Naive thymus-derived CD4-positive, alpha-beta T cell (primary cell): ENCODE data around the gene INAVA. TPM values are rescaled to one million over a fixed set of nuclear protein-coding genes. Genes with fewer than 3 reads are reported as not detected.

ENCODE experiments used
- ATAC-seq: fragments of 150-1000 bp; cut with Tn5 transposase; 2 replicates; pipeline ENCODE4 v1.10.0; 2021; ENCODE audit warnings: mild to moderate bottlenecking, moderate library complexity
- CTCF ChIA-PET: fragments of 350-600 bp; sonication (Branson Sonifier 250); formaldehyde crosslinking; loops from one replicate; lab custom pipeline; 2021; ENCODE audit warnings: antibody characterized with exemption; lab: Charles Lee
- POLR2A ChIA-PET: fragments of 350-600 bp; sonication (Branson Sonifier 250); formaldehyde crosslinking; loops from one replicate; lab custom pipeline; 2021; ENCODE audit warnings: antibody characterized with exemption, inconsistent platforms; lab: Charles Lee
- DNase-seq, 9 donors: peaks; one replicate each; pipeline versions ENCODE4 v3.0.0 to v3.0.0-alpha.2; 2020 to 2022; ENCODE audit warnings: mixed read lengths in 1 of 9
- H3K27ac ChIP-seq: one replicate; pipeline ENCODE4 v1.7.0; 2013; ENCODE audit warnings: mild to moderate bottlenecking, low read depth, low read length, moderate library complexity
- H3K27me3 ChIP-seq, 2 donors: one replicate each; pipeline ENCODE4 v1.7.0; 2013; ENCODE audit warnings: low read length in 2 of 2, mild to moderate bottlenecking in 2 of 2, moderate library complexity in 2 of 2; ENCODE audit not compliant: control insufficient read depth in 2 of 2, insufficient read depth in 2 of 2
- H3K36me3 ChIP-seq, 3 experiments: 1 replicate in 2 of 3; 2 replicates in 1 of 3; pipeline ENCODE4 v1.7.0; 2013; ENCODE audit warnings: low read length in 3 of 3, mild to moderate bottlenecking in 3 of 3, moderate library complexity in 1 of 3; ENCODE audit not compliant: insufficient read depth in 3 of 3, control insufficient read depth in 2 of 3
- H3K4me1 ChIP-seq, 2 donors: one replicate each; pipeline ENCODE4 v1.7.0; 2013; ENCODE audit warnings: low read length in 2 of 2, mild to moderate bottlenecking in 2 of 2, moderate library complexity in 1 of 2; ENCODE audit not compliant: control insufficient read depth in 2 of 2, insufficient read depth in 2 of 2
- H3K4me3 ChIP-seq: 2 replicates; pipeline ENCODE4 v1.7.0; 2013; ENCODE audit warnings: mild to moderate bottlenecking, low read length
- H3K9me3 ChIP-seq, 3 experiments: 1 replicate in 2 of 3; 2 replicates in 1 of 3; pipeline ENCODE4 v1.7.0; 2013; ENCODE audit warnings: low read length in 3 of 3; ENCODE audit not compliant: control insufficient read depth in 2 of 3
- H3K27ac Mint-ChIP-seq, 9 donors: one replicate each; pipeline ENCODE4 v1.8.0; 2020 to 2022; ENCODE audit warnings: mixed read lengths in 9 of 9, mild to moderate bottlenecking in 8 of 9, moderate library complexity in 5 of 9, inconsistent platforms in 2 of 9
- H3K27me3 Mint-ChIP-seq, 5 donors: one replicate each; pipeline ENCODE4 v1.8.0; 2021 to 2022; ENCODE audit warnings: mixed read lengths in 5 of 5, mild to moderate bottlenecking in 1 of 5
- H3K36me3 Mint-ChIP-seq, 5 donors: one replicate each; pipeline ENCODE4 v1.8.0; 2020 to 2022; ENCODE audit warnings: mixed read lengths in 5 of 5, mild to moderate bottlenecking in 3 of 5, inconsistent platforms in 1 of 5
- H3K4me1 Mint-ChIP-seq, 7 donors: one replicate each; pipeline ENCODE4 v1.8.0; 2020 to 2022; ENCODE audit warnings: mixed read lengths in 7 of 7, mild to moderate bottlenecking in 3 of 7, inconsistent platforms in 1 of 7
- H3K4me3 Mint-ChIP-seq, 10 donors: one replicate each; pipeline ENCODE4 v1.8.0; 2020 to 2022; ENCODE audit warnings: mild to moderate bottlenecking in 10 of 10, mixed read lengths in 10 of 10, moderate library complexity in 6 of 10, inconsistent platforms in 2 of 10
- H3K9me3 Mint-ChIP-seq, 11 donors: one replicate each; pipeline ENCODE4 v1.8.0; 2020 to 2022; ENCODE audit warnings: mixed read lengths in 11 of 11, mild to moderate bottlenecking in 4 of 11, inconsistent platforms in 1 of 11, moderate library complexity in 1 of 11
- intact Hi-C, 2 donors: fragments of 100-400 bp; cut with micrococcal nuclease; formaldehyde crosslinking; loops; one replicate each; pipeline ENCODE4 v1.15.1; 2023
- polyA plus RNA-seq, 2 donors: library from polyadenylated mRNA; unstranded; fragments of 300-500 nt; fragmentation: Illumina TruSeq; gene quantifications; one replicate each; pipeline ENCODE4 v1.2.3, GENCODE V29; 2021
- total RNA-seq, 6 experiments: library from RNA in 5 of 6; stranded (reverse) in 5 of 6; gene quantifications; 1 replicate in 5 of 6; 2 replicates in 1 of 6; pipeline ENCODE4 v1.2.3 and lab custom pipeline; 2021 to 2026

The INAVA gene
- total and polyA plus RNA-seq, 7 experiments from 2014 or later = 0.51 TPM; not detected in 6

- Mint-ChIP-seq H3K4me3 (peak overlapping the region in 4 of 10 donors; percentile 3 to 68 (median 23)), H3K36me3 (no peaks in the 10 kb centered on the region), H3K9me3 (no peaks in the 10 kb centered on the region), H3K27me3 (peaks cover 24 to 73% (median 30%) of the 10 kb centered on the region in 5 donors), H3K27ac (no peak overlapping the region), H3K4me1 (peaks cover 6 to 52% (median 33%) of the 10 kb centered on the region in 7 donors)
- Histone ChIP-seq H3K4me3 (no peak overlapping the region), H3K36me3 (no peaks in the 10 kb centered on the region), H3K27ac (no peak overlapping the region), H3K4me1 (peaks cover 25% of the 10 kb centered on the region in 2 donors), H3K9me3 (no peaks in the 10 kb centered on the region), H3K27me3 (no peaks in the 10 kb centered on the region)
- POLR2A ChIA-PET = no interaction called here
- CTCF ChIA-PET = no interaction called here
- no peak for DNase-seq
- no peak for ATAC-seq
- intact Hi-C loops = no loop called here
Measured at GRCh38 chr1:200875416-200875815, 19.3 kb upstream of the INAVA start.

GRCh38 chr1:200877010-200877409 lies 17.7 kb upstream of the INAVA start:
- H3K4me1 Mint-ChIP-seq = peaks cover 6 to 43% (median 30%) of the 10 kb centered on the region in 7 donors
- H3K36me3 Mint-ChIP-seq = no peaks in the 10 kb centered on the region
- H3K9me3 ChIP-seq = no peaks in the 10 kb centered on the region
- no peak overlapping the region for H3K27ac ChIP-seq
- intact Hi-C loops = no loop called here
- ChIA-PET POLR2A (interaction anchor here (0.6 to 1.1 kb wide), 2 partner anchors 9 to 637 kb away, joined by 3 to 5 read pairs; no protein-coding TSS in a partner anchor), CTCF (interaction anchor here (0.6 kb wide), 2 partner anchors 14 to 320 kb away, joined by 3 to 6 read pairs; no protein-coding TSS in a partner anchor)
- H3K4me3 Mint-ChIP-seq = peak overlapping the region in 3 of 10 donors; percentile 16 to 52 (median 34)
- ATAC-seq = no peak
- no peaks in the 10 kb centered on the region for H3K27me3 ChIP-seq
- DNase-seq = no peak
- no peaks in the 10 kb centered on the region for H3K9me3 Mint-ChIP-seq
- H3K4me1 ChIP-seq = peaks cover 13 to 25% of the 10 kb centered on the region in 2 donors
- no peak overlapping the region for H3K4me3 ChIP-seq
- peak overlapping the region in 1 of 9 donors; percentile 37 for H3K27ac Mint-ChIP-seq
- H3K36me3 ChIP-seq = no peaks in the 10 kb centered on the region
- peaks cover 13 to 71% (median 21%) of the 10 kb centered on the region in 5 donors for H3K27me3 Mint-ChIP-seq

GRCh38 chr1:200877839-200878551 lies 16.7 kb upstream of the INAVA start:
- Histone ChIP-seq H3K4me1 (peaks cover 13 to 24% of the 10 kb centered on the region in 2 donors), H3K27me3 (no peaks in the 10 kb centered on the region), H3K4me3 (no peak overlapping the region), H3K36me3 (no peaks in the 10 kb centered on the region), H3K9me3 (no peaks in the 10 kb centered on the region), H3K27ac (no peak overlapping the region)
- CTCF ChIA-PET = interaction anchor here (1.3 kb wide), 1 partner anchor 10 kb away, joined by 3 read pairs; no protein-coding TSS in a partner anchor
- peak overlapping the region in 3 of 9 donors; percentile 9 to 65 (median 14) for H3K27ac Mint-ChIP-seq
- no peaks in the 10 kb centered on the region for H3K36me3 Mint-ChIP-seq
- POLR2A ChIA-PET = interaction anchor here (1.0 to 1.1 kb wide), 2 partner anchors 10 to 20 kb away, joined by 4 to 5 read pairs; no protein-coding TSS in a partner anchor
- ATAC-seq (peak; percentile 39), DNase-seq (no peak)
- no peaks in the 10 kb centered on the region for H3K9me3 Mint-ChIP-seq
- H3K4me1 Mint-ChIP-seq = peaks cover 6 to 43% (median 29%) of the 10 kb centered on the region in 7 donors
- H3K27me3 Mint-ChIP-seq = peaks cover 8 to 70% (median 19%) of the 10 kb centered on the region in 5 donors
- H3K4me3 Mint-ChIP-seq = peak overlapping the region in 3 of 10 donors; percentile 25 to 52 (median 41)
- intact Hi-C loops = no loop called here

GRCh38 chr1:200880212-200880611 lies 14.5 kb upstream of the INAVA start:
- no peak overlapping the region for H3K27ac Mint-ChIP-seq
- POLR2A ChIA-PET = interaction anchor here (1.2 to 1.4 kb wide), 2 partner anchors 17 to 21 kb away, joined by 4 read pairs; no protein-coding TSS in a partner anchor
- H3K36me3 ChIP-seq = no peaks in the 10 kb centered on the region
- DNase-seq = no peak
- no peak overlapping the region for H3K4me3 Mint-ChIP-seq
- H3K27me3 Mint-ChIP-seq = peaks cover 0 to 63% (median 3%) of the 10 kb centered on the region in 5 donors
- H3K27me3 ChIP-seq = no peaks in the 10 kb centered on the region
- intact Hi-C loops = no loop called here
- peaks cover 6 to 33% (median 21%) of the 10 kb centered on the region in 7 donors for H3K4me1 Mint-ChIP-seq
- no peak overlapping the region for H3K27ac ChIP-seq
- peaks cover 13 to 18% of the 10 kb centered on the region in 2 donors for H3K4me1 ChIP-seq
- no peaks in the 10 kb centered on the region for H3K9me3 Mint-ChIP-seq
- CTCF ChIA-PET = no interaction called here
- H3K4me3 ChIP-seq = no peak overlapping the region
- peak; percentile 32 for ATAC-seq
- no peaks in the 10 kb centered on the region for H3K9me3 ChIP-seq
- H3K36me3 Mint-ChIP-seq = no peaks in the 10 kb centered on the region

GRCh38 chr1:200883118-200883517 lies 11.6 kb upstream of the INAVA start:
- no peak overlapping the region for H3K4me3 ChIP-seq
- peaks cover 13 to 35% (median 21%) of the 10 kb centered on the region in 7 donors for H3K4me1 Mint-ChIP-seq
- ChIA-PET CTCF (no interaction called here), POLR2A (no interaction called here)
- ATAC-seq (no peak), DNase-seq (peak in 1 of 9 donors; percentile 7)
- H3K27me3 ChIP-seq = no peaks in the 10 kb centered on the region
- H3K4me1 ChIP-seq = peaks cover 13 to 21% of the 10 kb centered on the region in 2 donors
- no peak overlapping the region for H3K27ac ChIP-seq
- no peaks in the 10 kb centered on the region for H3K36me3 ChIP-seq
- no peaks in the 10 kb centered on the region for H3K36me3 Mint-ChIP-seq
- H3K27me3 Mint-ChIP-seq = peaks cover 0 to 50% (median 0%) of the 10 kb centered on the region in 5 donors
- no peaks in the 10 kb centered on the region for H3K9me3 ChIP-seq
- no peak overlapping the region for H3K4me3 Mint-ChIP-seq
- H3K9me3 Mint-ChIP-seq = no peaks in the 10 kb centered on the region
- no peak overlapping the region for H3K27ac Mint-ChIP-seq
- intact Hi-C loops = no loop called here

- CTCF ChIA-PET = no interaction called here
- H3K27ac Mint-ChIP-seq = peak overlapping the region in 4 of 9 donors; percentile 17 to 62 (median 42)
- POLR2A ChIA-PET = no interaction called here
- H3K36me3 Mint-ChIP-seq = no peaks in the 10 kb centered on the region
- peak overlapping the region in 1 of 10 donors; percentile 17 for H3K4me3 Mint-ChIP-seq
- DNase-seq (no peak), ATAC-seq (no peak)
- Histone ChIP-seq H3K9me3 (no peaks in the 10 kb centered on the region), H3K4me3 (no peak overlapping the region), H3K27ac (no peak overlapping the region), H3K27me3 (no peaks in the 10 kb centered on the region), H3K36me3 (no peaks in the 10 kb centered on the region), H3K4me1 (peaks cover 27 to 39% of the 10 kb centered on the region in 2 donors)
- H3K27me3 Mint-ChIP-seq = peaks cover 0 to 48% (median 4%) of the 10 kb centered on the region in 5 donors
- no peaks in the 10 kb centered on the region for H3K9me3 Mint-ChIP-seq
- H3K4me1 Mint-ChIP-seq = peaks cover 32 to 54% (median 39%) of the 10 kb centered on the region in 7 donors
- intact Hi-C loops = no loop called here
Measured at GRCh38 chr1:200885623-200886402, 8.9 kb upstream of the INAVA start.
